ENCODE results near the gene SBSN. TPM values are rescaled to one million over a fixed set of nuclear protein-coding genes. Genes with fewer than 3 reads are reported as not detected.

SBSN gene
- total RNA-seq, 4 donors from 2014 or later, result not detected

DNA sequence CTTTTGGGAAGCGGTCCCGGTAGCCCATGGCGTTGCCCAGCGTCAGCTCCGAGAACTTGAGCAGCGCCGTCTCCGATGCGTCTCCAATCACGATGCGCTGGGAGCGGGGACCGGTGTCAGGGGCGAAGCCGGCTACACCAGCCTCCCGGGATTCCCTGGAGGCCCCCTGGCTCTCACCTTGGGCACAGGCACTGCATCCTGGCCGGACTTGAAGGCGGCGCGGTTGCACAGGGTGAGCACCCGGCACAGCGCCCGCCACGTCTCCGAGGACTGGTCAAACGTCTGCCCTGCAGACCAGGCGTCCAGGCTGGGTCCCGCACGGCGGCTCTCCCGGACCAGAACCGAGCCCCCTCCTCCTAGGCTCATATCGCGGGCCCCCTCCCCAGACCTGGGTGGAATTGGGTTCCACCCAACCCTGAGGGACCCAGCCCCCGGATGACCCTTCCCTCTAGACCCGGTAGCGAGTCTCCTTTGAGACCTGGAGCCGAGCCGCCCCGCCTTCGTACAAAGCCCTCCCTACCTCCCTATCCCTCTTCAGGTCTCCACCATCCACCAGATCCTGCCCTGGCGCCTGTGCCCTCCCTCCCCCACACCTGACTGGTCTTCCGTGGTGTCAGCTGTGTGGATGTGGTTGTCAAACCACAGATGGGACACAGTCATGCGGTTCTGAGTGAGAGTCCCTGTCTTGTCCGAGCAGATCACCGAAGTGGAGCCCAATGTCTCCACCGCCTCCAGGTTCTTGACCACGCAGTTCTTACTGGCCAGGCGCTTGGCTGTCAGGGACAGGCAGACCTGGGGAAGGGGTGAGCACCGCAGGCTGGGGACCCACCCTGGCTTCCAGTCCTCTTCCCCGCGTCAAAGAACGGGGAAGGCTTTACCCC, 30.5 kb upstream of the SBSN start:
- Histone ChIP-seq H3K36me3 (no peaks in the 10 kb centered on the region), H3K4me3 (peak overlapping the region; percentile 42 to 57 (median 44)), H3K27ac (replicated peaks in 1 of 4) (no peak overlapping the region), H3K9me3 (no peaks in the 10 kb centered on the region), H3K4me1 (peaks cover 7 to 15% (median 15%) of the 10 kb centered on the region in 4 donors), H3K27me3 (peaks cover 4 to 75% (median 18%) of the 10 kb centered on the region in 4 donors)
- 51% methylated on average over 14 of the region's 53 CpGs for WGBS
- intact Hi-C loops (cut with DNase I), result no loop called here
- TF ChIP-seq, protein P1, sequence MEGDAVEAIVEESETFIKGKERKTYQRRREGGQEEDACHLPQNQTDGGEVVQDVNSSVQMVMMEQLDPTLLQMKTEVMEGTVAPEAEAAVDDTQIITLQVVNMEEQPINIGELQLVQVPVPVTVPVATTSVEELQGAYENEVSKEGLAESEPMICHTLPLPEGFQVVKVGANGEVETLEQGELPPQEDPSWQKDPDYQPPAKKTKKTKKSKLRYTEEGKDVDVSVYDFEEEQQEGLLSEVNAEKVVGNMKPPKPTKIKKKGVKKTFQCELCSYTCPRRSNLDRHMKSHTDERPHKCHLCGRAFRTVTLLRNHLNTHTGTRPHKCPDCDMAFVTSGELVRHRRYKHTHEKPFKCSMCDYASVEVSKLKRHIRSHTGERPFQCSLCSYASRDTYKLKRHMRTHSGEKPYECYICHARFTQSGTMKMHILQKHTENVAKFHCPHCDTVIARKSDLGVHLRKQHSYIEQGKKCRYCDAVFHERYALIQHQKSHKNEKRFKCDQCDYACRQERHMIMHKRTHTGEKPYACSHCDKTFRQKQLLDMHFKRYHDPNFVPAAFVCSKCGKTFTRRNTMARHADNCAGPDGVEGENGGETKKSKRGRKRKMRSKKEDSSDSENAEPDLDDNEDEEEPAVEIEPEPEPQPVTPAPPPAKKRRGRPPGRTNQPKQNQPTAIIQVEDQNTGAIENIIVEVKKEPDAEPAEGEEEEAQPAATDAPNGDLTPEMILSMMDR (IDR thresholded peaks at IDR 0.05), result no peak
- TF ChIP-seq EP300 (IDR thresholded peaks at IDR 0.05), result no peak
- no peak for TF ChIP-seq POLR2AphosphoS5 (IDR thresholded peaks at IDR 0.05)
- TF ChIP-seq POLR2A (IDR thresholded peaks at IDR 0.05; ENCODE audit: low read depth), result no peak
- DNase-seq (ENCODE audit: extremely low spot score), result no peak

DNA sequence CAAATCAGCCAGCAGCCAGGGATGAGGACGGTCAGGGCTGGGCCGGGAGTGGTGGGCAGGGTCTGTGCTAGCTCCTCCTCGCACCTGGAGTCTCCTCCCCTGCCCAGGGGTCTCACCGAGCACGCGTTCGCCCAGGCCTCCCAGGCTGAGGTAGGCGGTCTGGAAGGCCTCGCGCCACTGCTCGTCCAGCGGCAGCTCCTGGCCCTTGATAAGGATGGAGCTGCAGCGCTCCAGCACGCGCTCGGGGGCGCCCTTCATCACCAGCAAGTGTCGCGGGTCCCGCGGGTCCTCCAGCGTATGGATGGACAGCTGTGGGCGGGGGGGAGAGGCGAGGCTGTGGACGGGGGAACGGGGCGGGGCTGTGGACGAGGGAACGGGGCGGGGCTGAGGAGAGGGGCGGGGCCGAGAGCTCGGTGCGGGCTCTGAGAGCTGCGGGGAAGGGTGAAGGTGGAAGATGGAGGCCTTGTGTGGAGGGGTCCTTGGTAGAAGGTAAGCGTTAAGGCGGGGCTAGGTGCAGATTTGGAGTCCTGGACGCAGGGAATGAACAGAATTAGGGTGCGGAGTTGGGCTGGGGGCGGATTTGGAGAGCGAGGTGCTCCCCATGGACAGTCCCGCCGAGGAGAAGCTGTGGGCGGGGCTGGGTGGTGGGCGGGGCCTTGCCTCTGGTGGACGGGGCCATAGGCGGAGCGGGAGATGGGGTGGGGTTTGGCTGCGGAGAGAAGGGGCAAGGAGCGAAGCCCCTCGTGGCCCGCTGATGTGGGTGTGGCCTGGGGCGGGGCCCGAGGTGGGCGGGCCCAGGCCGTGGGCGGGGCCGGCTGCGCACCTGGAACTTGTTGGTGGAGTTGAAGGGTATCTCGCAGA, 29.7 kb upstream of the SBSN start:
- no peaks in the 10 kb centered on the region for H3K36me3 ChIP-seq
- no peak overlapping the region for H3K27ac ChIP-seq (replicated peaks in 1 of 4)
- no peak for DNase-seq (ENCODE audit: extremely low spot score)
- H3K4me3 ChIP-seq, result peak overlapping the region; percentile 42 to 57 (median 44)
- TF ChIP-seq, protein P1 (IDR thresholded peaks at IDR 0.05), result no peak
- TF ChIP-seq POLR2A (IDR thresholded peaks at IDR 0.05; ENCODE audit: low read depth) (no peak), POLR2AphosphoS5 (IDR thresholded peaks at IDR 0.05) (no peak), EP300 (IDR thresholded peaks at IDR 0.05) (no peak)
- H3K9me3 ChIP-seq, result no peaks in the 10 kb centered on the region
- H3K4me1 ChIP-seq, result peaks cover 7 to 15% (median 15%) of the 10 kb centered on the region in 4 donors
- peaks cover 4 to 67% (median 18%) of the 10 kb centered on the region in 4 donors for H3K27me3 ChIP-seq
- intact Hi-C loops (cut with DNase I), result no loop called here
- WGBS, result 6% methylated on average over 40 of the region's 60 CpGs

DNA sequence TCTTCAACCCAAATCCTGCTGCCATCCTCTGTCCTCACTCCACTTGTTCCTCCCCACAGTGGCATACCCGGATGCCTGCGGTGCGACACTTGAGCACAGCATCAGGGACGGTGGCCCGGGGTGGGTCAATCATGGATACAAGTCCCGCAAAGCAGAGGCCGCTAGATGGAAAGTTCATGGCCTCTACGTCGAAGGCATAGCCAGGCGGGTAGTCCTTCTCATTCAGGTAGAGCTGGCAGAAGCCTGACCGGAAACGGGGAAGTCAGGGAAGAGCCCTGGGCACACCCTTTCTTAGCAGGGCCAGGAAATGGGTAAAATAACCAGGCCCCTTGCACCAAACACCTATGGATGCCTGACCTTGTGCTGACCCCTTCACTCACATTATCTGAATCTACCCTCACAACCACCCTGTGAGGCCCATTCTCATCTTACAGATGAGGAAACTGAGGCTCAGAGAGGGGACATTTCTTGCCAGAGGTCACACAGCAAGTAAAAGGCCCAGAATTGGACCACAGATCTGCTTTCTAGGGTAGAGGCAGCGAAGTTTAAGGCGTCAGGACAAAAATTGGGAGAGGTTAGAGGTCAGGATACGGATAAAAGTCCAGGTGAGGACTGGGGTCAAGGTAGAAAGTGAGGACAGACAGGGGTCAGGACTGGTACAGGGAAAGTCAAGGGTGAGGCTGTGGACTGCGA, 28.9 kb upstream of the SBSN start:
- Histone ChIP-seq H3K27ac (replicated peaks in 1 of 4) (no peak overlapping the region), H3K4me3 (peak overlapping the region in 1 of 4 donors; percentile 45), H3K27me3 (peaks cover 4 to 60% (median 18%) of the 10 kb centered on the region in 4 donors), H3K4me1 (peaks cover 7 to 15% (median 15%) of the 10 kb centered on the region in 4 donors), H3K36me3 (no peaks in the 10 kb centered on the region), H3K9me3 (no peaks in the 10 kb centered on the region)
- no peak for TF ChIP-seq POLR2A (IDR thresholded peaks at IDR 0.05; ENCODE audit: low read depth)
- TF ChIP-seq POLR2AphosphoS5 (IDR thresholded peaks at IDR 0.05), result no peak
- TF ChIP-seq EP300 (IDR thresholded peaks at IDR 0.05), result no peak
- TF ChIP-seq, protein P1 (IDR thresholded peaks at IDR 0.05), result no peak
- intact Hi-C loops (cut with DNase I), result no loop called here
- WGBS, result 85% methylated on average over 8 of the region's 16 CpGs
- DNase-seq (ENCODE audit: extremely low spot score), result no peak

DNA sequence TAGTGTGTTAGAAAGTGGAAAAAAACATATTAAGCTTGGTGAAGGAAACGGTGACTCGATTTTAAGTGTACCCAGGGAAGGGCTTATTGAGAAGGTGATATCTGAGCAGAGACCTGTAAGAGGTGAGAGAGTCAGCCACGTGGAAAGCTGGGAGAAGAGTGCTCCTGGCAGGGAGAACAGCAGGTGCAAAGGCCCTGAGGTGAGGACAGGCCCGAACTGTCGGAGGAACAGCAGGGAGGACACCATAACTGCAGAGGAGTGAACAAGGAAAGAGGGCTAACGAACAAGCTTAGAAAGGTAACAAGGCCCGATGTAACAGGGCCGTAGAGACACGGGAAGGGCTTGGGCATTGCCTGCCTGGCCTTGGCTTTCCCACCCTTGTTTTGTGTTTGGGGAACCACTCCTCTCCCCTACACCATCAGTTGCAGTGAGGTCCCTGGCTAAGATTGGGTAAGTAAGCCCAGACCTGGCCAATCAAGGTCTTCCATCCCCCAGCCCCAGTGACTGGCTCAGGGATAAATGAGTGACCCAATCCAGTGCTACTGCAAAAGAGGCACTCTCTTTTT, 28.0 kb upstream of the SBSN start:
- intact Hi-C loops (cut with DNase I), result no loop called here
- H3K4me3 ChIP-seq, result no peak overlapping the region
- 89% methylated on average over 9 of the region's 9 CpGs for WGBS
- H3K27ac ChIP-seq (replicated peaks in 1 of 4), result no peak overlapping the region
- peaks cover 7 to 15% (median 15%) of the 10 kb centered on the region in 4 donors for H3K4me1 ChIP-seq
- TF ChIP-seq, protein P1 (IDR thresholded peaks at IDR 0.05), result no peak
- TF ChIP-seq EP300 (IDR thresholded peaks at IDR 0.05), result no peak
- H3K9me3 ChIP-seq, result no peaks in the 10 kb centered on the region
- H3K36me3 ChIP-seq, result peaks cover 0 to under 1% (median 0%) of the 10 kb centered on the region in 4 donors
- no peak for DNase-seq (ENCODE audit: extremely low spot score)
- peaks cover 4 to 54% (median 18%) of the 10 kb centered on the region in 4 donors for H3K27me3 ChIP-seq
